Measurements from ENCODE around the gene RIN2. TPM values are rescaled to one million over a fixed set of nuclear protein-coding genes. Genes with fewer than 3 reads are reported as not detected.

RIN2 gene
- total RNA-seq, 1 experiment from 2014 or later, result 1.0 TPM

DNA sequence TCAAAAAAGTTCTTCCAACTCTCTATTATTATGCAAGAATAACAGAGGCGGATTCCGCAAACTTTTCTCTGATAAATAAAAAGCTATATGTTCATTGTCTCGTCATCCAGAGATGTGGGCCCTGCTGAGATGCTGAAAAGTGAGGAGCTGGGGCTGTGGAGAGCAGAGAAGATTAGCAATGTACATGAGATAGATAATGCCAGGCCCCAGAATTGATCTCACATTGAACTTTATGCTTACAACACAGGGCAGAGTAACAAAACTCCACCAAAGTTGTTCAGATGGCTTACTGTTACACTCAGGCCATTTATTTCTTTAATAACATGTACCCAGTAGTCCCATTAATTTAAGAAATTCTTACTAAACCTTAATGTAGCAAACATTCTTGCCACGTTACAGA, 32.7 kb upstream of the RIN2 start:
- H3K79me1 ChIP-seq (ENCODE audit: insufficient read depth, low read depth, low read length, poor library complexity, severe bottlenecking), result no peaks in the 10 kb centered on the region
- no peak overlapping the region for H4K5ac ChIP-seq (ENCODE audit: insufficient read length, low read depth, low read length)
- H3K4me1 ChIP-seq (ENCODE audit: insufficient read depth, low read length), result no peaks in the 10 kb centered on the region
- H4K8ac ChIP-seq (replicated peaks; ENCODE audit: insufficient read length, low read depth, low read length), result no peak overlapping the region
- H2BK12ac ChIP-seq (ENCODE audit: insufficient read length, low read depth, low read length), result no peak overlapping the region
- WGBS (ENCODE audit: extremely low coverage, insufficient read length, low lambda C conversion rate), result no CpG with 5 or more reads among the region's 4 CpGs
- H2BK5ac ChIP-seq (ENCODE audit: insufficient read length, low read length), result no peak overlapping the region
- no peak overlapping the region for H3K4ac ChIP-seq (ENCODE audit: low read depth, low read length)
- no peaks in the 10 kb centered on the region for H3K23me2 ChIP-seq (ENCODE audit: insufficient read length, low read depth, low read length, poor library complexity, severe bottlenecking)
- no peak overlapping the region for H3K27ac ChIP-seq (ENCODE audit: insufficient read length, low read depth, low read length)
- no peaks in the 10 kb centered on the region for H4K20me1 ChIP-seq (ENCODE audit: control insufficient read depth, insufficient read depth, insufficient read length)
- H3K18ac ChIP-seq (ENCODE audit: insufficient read length, low read depth, low read length), result no peak overlapping the region
- H2AK5ac ChIP-seq (ENCODE audit: insufficient read length, low read length), result no peak overlapping the region
- H3K27me3 ChIP-seq (ENCODE audit: insufficient read depth, low read length), result no peaks in the 10 kb centered on the region
- Mint-ChIP-seq H3K36me3 (ENCODE audit: insufficient read depth in 1 of 3, low read depth in 3 of 3) (no peaks in the 10 kb centered on the region), H3K27me3 (ENCODE audit: low read depth) (peaks cover 2% of the 10 kb centered on the region; the same call in 1 of the 2 replicates), H3K4me1 (no peaks in the 10 kb centered on the region), H3K4me3 (no peak overlapping the region), H3K9me3 (no peaks in the 10 kb centered on the region), H3K27ac (no peak overlapping the region)
- H3K23ac ChIP-seq (ENCODE audit: insufficient read length, low read depth, low read length), result no peak overlapping the region
- H3K14ac ChIP-seq (ENCODE audit: insufficient read depth, low read length), result no peak overlapping the region
- no peak overlapping the region for H3T11ph ChIP-seq (ENCODE audit: low read length)
- no peak overlapping the region for H3K4me2 ChIP-seq (ENCODE audit: insufficient read depth, insufficient read length, low read length)
- H3K56ac ChIP-seq (ENCODE audit: insufficient read length, low read depth, low read length), result no peak overlapping the region
- no peak overlapping the region for H3K9ac ChIP-seq (ENCODE audit: extremely low read depth, insufficient read length, low read length)
- no peak overlapping the region for H4K91ac ChIP-seq (ENCODE audit: insufficient read length, low read depth, low read length)
- H3K9me3 ChIP-seq (ENCODE audit: control insufficient read depth, low read depth, low read length), result no peaks in the 10 kb centered on the region
- H2AFZ ChIP-seq (ENCODE audit: low read length), result no peak overlapping the region
- TF ChIP-seq, protein P1, sequence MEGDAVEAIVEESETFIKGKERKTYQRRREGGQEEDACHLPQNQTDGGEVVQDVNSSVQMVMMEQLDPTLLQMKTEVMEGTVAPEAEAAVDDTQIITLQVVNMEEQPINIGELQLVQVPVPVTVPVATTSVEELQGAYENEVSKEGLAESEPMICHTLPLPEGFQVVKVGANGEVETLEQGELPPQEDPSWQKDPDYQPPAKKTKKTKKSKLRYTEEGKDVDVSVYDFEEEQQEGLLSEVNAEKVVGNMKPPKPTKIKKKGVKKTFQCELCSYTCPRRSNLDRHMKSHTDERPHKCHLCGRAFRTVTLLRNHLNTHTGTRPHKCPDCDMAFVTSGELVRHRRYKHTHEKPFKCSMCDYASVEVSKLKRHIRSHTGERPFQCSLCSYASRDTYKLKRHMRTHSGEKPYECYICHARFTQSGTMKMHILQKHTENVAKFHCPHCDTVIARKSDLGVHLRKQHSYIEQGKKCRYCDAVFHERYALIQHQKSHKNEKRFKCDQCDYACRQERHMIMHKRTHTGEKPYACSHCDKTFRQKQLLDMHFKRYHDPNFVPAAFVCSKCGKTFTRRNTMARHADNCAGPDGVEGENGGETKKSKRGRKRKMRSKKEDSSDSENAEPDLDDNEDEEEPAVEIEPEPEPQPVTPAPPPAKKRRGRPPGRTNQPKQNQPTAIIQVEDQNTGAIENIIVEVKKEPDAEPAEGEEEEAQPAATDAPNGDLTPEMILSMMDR (conservative IDR thresholded peaks at IDR 0.05), result no peak
- no peak for DNase-seq
- H3K79me2 ChIP-seq (ENCODE audit: insufficient read depth, low read length), result no peaks in the 10 kb centered on the region
- H2BK20ac ChIP-seq (ENCODE audit: low read depth, low read length, poor library complexity, severe bottlenecking), result no peak overlapping the region
- H2BK15ac ChIP-seq (ENCODE audit: low read depth, low read length), result no peak overlapping the region
- no peak overlapping the region for H2BK120ac ChIP-seq (ENCODE audit: low read depth, low read length, poor library complexity, severe bottlenecking)

Data from H9 (cell line).